Skeletal muscle tissue (tissue), 4 donors: ENCODE results near the gene MEF2B. TPM values are rescaled to one million over a fixed set of nuclear protein-coding genes. Genes with fewer than 3 reads are reported as not detected.

ENCODE experiments used
- H3K27ac ChIP-seq: one replicate; pipeline ENCODE4 v1.7.0; 2013; ENCODE audit warnings: mild to moderate bottlenecking, low read depth, low read length, inconsistent platforms
- H3K27me3 ChIP-seq, 3 donors: one replicate each; pipeline ENCODE4 v1.7.0; 2013; ENCODE audit warnings: low read length in 3 of 3; ENCODE audit not compliant: control insufficient read depth in 3 of 3, insufficient read depth in 3 of 3
- H3K36me3 ChIP-seq, 3 donors: one replicate each; pipeline ENCODE4 v1.7.0; 2013; ENCODE audit warnings: low read length in 3 of 3; ENCODE audit not compliant: control insufficient read depth in 3 of 3, insufficient read depth in 3 of 3
- H3K4me1 ChIP-seq, 3 donors: one replicate each; pipeline ENCODE4 v1.7.0; 2013; ENCODE audit warnings: low read length in 3 of 3, mild to moderate bottlenecking in 3 of 3; ENCODE audit not compliant: control insufficient read depth in 3 of 3, insufficient read depth in 3 of 3
- H3K4me3 ChIP-seq, 3 donors: one replicate each; pipeline ENCODE4 v1.7.0; 2013; ENCODE audit warnings: low read length in 3 of 3
- H3K9ac ChIP-seq, 3 donors: one replicate each; pipeline ENCODE4 v1.7.0; 2013; ENCODE audit warnings: low read length in 3 of 3, mild to moderate bottlenecking in 3 of 3, moderate library complexity in 2 of 3, low read depth in 1 of 3
- H3K9me3 ChIP-seq, 3 donors: one replicate each; pipeline ENCODE4 v1.7.0; 2013; ENCODE audit warnings: low read length in 3 of 3; ENCODE audit not compliant: control insufficient read depth in 3 of 3
- total RNA-seq: library from RNA; depleted of rRNA; stranded (reverse); fragments of >200 nt; gene quantifications from one replicate; pipeline ENCODE4 v1.2.3, GENCODE V29; 2014
- donor health status: Osteomylitis.

The MEF2B gene
- total RNA-seq, 1 donor from 2014 or later = not detected

DNA sequence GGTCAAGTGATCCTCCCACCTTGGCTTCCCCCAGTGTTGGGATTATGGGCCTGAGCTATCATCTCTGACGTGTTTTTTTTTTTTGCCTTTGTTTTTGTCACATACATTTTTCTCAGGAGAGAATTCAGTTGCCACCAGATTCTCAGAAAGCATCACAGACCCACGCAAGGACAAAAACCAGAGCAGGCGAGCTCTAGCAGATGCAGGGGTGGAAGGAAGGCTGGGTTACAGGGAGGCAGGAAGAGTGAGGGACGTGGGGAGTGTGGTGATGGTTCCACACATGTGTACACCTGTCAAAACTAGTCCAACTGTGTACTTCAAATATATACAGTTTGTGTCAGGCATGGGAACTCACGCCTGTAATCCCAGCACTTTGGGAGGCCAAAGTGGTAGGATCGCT, 36.1 kb downstream of the MEF2B start:
- H3K27me3 ChIP-seq = no peaks in the 10 kb centered on the region
- peaks cover 0 to 7% (median 5%) of the 10 kb centered on the region in 3 donors for H3K9me3 ChIP-seq
- peaks cover 12 to 17% (median 13%) of the 10 kb centered on the region in 3 donors for H3K36me3 ChIP-seq
- no peak overlapping the region for H3K9ac ChIP-seq
- peaks cover 17 to 26% (median 23%) of the 10 kb centered on the region in 3 donors for H3K4me1 ChIP-seq
- no peak overlapping the region for H3K4me3 ChIP-seq
- H3K27ac ChIP-seq = peak overlapping the region; percentile 79

DNA sequence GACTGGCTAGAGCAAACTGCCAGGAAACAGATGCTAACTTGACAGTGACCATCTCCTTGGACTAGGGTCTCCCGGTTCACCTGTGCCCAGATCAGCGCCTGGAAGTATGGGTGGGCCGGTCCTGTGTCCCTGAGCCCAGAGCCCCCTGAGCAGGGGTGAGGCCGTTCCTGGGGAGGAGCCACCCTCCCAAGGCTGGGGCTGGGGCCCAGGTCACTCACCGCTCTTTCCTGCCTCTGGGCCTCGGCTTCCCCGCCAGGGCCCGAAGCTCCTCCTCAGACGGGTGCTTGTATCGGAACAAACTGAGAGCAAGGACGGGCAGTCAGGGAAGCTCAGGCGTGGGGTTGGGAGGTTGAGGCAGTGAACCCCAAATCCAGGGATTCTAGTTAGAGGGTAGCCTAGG, 37.2 kb downstream of the MEF2B start:
- Histone ChIP-seq H3K4me3 (no peak overlapping the region), H3K9me3 (peaks cover 0 to 7% (median 5%) of the 10 kb centered on the region in 3 donors), H3K9ac (no peak overlapping the region), H3K27me3 (no peaks in the 10 kb centered on the region), H3K36me3 (peaks cover 12 to 18% (median 13%) of the 10 kb centered on the region in 3 donors), H3K4me1 (peaks cover 17 to 23% (median 19%) of the 10 kb centered on the region in 3 donors), H3K27ac (no peak overlapping the region)

DNA sequence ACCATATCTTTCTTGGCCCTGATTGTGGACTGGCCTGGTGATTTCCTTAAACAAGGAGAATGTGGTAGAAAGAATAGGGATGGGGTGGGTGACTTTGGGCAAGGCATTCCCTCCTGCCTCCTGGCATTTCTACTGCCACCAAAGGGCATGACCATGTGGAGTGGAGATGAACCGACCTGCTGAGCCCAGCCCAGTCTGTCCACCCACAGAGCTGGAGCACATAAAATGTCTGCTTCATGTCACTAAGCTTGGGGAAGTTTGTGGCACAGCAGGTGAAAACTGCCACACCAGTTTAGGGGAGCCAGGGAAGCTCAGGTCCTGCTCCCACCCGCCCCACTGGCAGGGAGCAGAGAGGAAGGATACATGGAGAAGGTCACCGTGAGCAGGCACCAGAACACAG, 38.1 kb downstream of the MEF2B start:
- H3K9ac ChIP-seq = no peak overlapping the region
- no peaks in the 10 kb centered on the region for H3K27me3 ChIP-seq
- peaks cover 12 to 21% (median 15%) of the 10 kb centered on the region in 3 donors for H3K36me3 ChIP-seq
- H3K27ac ChIP-seq = no peak overlapping the region
- peaks cover 9 to 14% (median 10%) of the 10 kb centered on the region in 3 donors for H3K4me1 ChIP-seq
- H3K9me3 ChIP-seq = peaks cover 0 to 7% (median 5%) of the 10 kb centered on the region in 3 donors
- H3K4me3 ChIP-seq = no peak overlapping the region

DNA sequence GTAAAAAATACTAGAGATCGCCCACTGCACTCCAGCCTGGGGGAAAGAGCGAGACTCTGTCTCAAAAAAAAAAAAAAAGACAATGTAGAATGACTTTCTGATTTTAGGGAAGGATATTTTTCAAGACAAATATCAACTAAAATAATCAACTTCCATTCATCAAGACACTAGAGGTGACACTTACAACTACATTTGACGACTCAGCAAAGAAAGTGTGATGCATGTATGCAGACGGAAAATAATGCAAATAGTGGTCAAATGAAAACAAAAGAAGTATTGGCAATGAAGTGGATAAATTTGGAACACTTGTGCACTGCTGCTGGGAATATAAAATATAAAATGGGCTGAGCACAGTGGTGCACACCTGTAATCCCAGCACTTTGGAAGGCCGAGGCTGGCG, 44.0 kb downstream of the MEF2B start:
- H3K36me3 ChIP-seq = peaks cover 9 to 22% (median 22%) of the 10 kb centered on the region in 3 donors
- peaks cover 0 to 2% (median 0%) of the 10 kb centered on the region in 3 donors for H3K9me3 ChIP-seq
- H3K9ac ChIP-seq = no peak overlapping the region
- no peaks in the 10 kb centered on the region for H3K4me1 ChIP-seq
- H3K4me3 ChIP-seq = no peak overlapping the region
- H3K27ac ChIP-seq = no peak overlapping the region
- no peaks in the 10 kb centered on the region for H3K27me3 ChIP-seq

DNA sequence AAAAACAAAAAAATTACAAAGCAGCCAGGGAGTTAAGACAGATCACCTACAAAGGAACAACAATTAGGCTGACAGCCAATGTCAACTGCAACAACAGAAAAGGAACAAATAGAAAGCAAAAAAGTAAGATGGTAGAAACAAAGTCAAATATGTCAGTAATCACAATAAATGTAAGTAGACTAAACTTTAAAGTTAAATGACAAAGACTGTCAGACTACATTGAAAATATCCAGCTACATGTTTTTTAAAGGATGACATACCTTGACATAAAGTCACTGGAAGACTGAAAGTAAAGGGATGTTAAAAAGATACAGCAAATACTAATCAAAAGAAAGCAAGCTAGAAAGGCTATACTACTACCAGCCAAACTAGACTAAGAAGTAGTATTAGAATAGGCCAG, 46.7 kb downstream of the MEF2B start:
- H3K9me3 ChIP-seq = peaks cover 0 to 2% (median 0%) of the 10 kb centered on the region in 3 donors
- no peak overlapping the region for H3K4me3 ChIP-seq
- H3K27ac ChIP-seq = no peak overlapping the region
- H3K27me3 ChIP-seq = no peaks in the 10 kb centered on the region
- H3K36me3 ChIP-seq = peaks cover 21 to 36% (median 31%) of the 10 kb centered on the region in 3 donors
- no peak overlapping the region for H3K9ac ChIP-seq
- H3K4me1 ChIP-seq = no peaks in the 10 kb centered on the region

DNA sequence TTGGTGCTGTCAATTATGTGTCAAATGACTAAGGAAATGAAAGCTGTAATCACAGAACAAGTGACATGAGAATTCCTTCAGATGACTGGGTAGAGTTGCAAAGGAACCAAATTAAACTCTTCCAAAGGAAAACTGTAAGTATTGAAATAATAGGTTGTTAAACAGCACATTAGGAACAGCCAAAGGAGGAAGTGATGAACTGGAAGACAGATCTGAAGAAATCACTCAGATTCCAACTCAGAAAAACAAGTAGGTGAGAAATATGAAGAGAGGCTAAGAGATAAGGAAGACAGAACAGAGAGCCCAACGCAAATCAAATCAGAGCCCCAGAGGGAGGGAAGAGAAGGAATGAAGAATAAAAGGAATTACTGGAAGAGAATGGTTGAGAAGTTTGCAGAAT, 47.2 kb downstream of the MEF2B start:
- H3K4me1 ChIP-seq = no peaks in the 10 kb centered on the region
- H3K36me3 ChIP-seq = peaks cover 21 to 37% (median 31%) of the 10 kb centered on the region in 3 donors

DNA sequence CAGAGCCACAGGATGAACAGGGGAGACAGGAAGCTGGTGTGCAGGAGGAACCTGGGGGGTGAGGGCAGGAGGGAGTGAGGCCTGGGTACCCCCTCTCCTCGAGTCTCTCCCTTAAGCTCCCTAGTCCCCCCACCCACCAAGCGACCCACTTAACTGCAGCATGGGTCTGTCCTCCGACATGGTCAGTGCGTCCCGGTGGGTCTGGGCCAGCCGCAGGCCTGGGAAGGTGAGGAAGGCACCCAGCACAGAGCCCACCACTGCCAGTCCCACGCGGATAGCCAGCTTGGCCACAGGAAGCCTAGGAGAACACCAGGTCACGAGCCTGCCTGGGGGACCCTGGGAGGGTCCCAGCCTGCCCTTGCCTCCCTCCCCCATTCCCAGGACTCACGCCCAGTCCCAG, 48.7 kb downstream of the MEF2B start:
- H3K36me3 ChIP-seq = peaks cover 21 to 34% (median 33%) of the 10 kb centered on the region in 3 donors

More for the DNA sequence above, 47.2 kb downstream of the MEF2B start:
- Histone ChIP-seq H3K9me3 (peaks cover 0 to 2% (median 0%) of the 10 kb centered on the region in 3 donors), H3K27me3 (no peaks in the 10 kb centered on the region), H3K27ac (no peak overlapping the region), H3K4me3 (no peak overlapping the region), H3K9ac (no peak overlapping the region)

DNA sequence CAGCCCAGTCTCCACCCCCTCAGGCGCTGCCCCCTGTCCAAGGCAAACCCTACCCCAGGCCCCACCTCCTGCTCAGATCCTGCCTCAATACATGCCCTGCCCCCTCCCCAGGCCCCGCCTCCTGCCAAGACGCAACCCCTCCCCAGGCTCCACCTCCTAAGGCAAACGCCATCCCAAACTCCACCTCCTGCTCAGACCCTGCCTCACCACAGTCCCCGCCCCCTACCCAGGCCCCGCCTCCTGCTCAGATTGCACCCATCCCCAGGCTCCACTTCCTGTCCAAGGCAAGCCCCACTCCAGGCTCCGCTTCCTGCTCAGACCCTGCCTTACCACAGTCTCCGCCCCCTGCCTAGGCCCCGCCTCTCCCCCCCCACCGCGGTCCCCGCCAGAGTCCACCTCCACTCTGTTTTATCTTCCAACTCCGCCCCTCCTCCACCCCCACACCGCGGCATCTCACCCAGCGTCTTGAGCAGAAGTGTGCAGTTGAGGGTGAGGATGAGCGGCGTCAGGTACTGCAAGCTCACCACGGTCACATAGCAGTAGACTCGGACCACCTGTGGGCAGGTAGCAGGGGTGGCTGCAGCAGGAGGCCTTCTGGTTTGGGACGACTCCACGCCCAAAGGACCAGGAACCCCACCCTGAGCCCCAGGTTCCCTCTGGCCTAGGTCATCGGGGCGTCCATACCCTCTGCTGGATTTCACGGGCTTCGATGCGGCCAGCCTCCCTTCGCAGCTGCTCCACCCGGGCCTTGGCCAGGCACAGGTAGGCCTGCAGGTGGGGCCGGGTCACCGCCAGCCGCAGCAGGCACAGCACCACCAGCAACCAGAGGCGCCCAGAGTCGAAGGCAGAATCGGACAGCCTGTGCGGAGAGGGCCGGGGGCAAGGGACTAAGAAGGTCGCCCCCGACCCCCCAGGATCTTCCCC, 49.5 kb downstream of the MEF2B start:
- H3K36me3 ChIP-seq = peaks cover 21 to 36% (median 33%) of the 10 kb centered on the region in 3 donors
- H3K27ac ChIP-seq = no peak overlapping the region

More for the DNA sequence above, 48.7 kb downstream of the MEF2B start:
- Histone ChIP-seq H3K27ac (no peak overlapping the region), H3K9me3 (peaks cover 0 to 2% (median 0%) of the 10 kb centered on the region in 3 donors), H3K27me3 (no peaks in the 10 kb centered on the region), H3K4me3 (no peak overlapping the region), H3K4me1 (no peaks in the 10 kb centered on the region), H3K9ac (no peak overlapping the region)

DNA sequence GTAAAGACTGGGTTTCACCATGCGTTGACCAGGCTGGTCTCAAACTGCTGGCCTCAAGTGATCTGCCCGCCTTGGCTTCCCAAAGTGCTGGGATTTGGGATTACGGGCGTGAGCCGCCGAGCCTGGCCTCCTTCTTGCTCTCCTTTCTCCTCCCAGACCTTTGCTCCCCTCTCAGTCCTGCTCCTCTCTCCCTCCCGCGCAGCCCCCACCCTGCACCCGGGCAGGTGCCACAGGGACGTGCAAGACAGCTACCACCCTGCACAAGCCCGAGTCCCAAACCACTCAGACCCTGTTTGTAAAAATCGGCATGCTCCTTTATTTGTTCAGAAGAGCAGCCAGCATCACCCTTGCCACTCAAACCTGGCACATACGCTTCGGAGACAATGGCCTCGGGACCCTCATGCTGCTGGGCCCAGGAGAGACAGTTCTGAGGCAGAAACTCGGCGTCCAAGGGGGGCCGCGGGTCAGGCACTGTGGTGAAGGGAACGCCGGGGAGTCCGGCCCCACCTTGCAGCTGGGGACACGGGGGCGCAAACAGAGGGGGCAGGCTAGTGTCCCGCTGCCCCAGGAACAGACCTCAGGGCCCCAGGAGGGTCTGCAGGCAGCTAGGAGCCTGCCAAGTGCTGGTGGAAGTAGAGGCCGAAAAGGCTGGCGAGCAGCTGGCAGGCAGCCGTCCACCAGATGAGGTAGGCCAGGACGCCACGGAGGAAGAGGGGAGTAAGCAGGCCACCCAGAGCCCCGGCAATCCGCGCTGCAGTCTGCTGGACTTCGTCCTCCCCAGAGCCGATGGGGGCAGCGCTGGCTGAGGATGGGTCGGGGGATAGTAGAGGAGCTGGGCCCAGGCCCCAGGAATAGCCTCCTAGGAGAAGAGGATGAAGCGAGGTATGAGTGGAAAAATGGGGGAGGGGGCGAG, 50.5 kb downstream of the MEF2B start:
- peaks cover 21 to 36% (median 33%) of the 10 kb centered on the region in 3 donors for H3K36me3 ChIP-seq
- peaks cover 0 to 2% (median 0%) of the 10 kb centered on the region in 3 donors for H3K9me3 ChIP-seq
- H3K9ac ChIP-seq = no peak overlapping the region
- H3K4me1 ChIP-seq = no peaks in the 10 kb centered on the region
- H3K4me3 ChIP-seq = no peak overlapping the region
- no peak overlapping the region for H3K27ac ChIP-seq
- H3K27me3 ChIP-seq = no peaks in the 10 kb centered on the region

More for the DNA sequence above, 49.5 kb downstream of the MEF2B start:
- no peaks in the 10 kb centered on the region for H3K27me3 ChIP-seq
- no peaks in the 10 kb centered on the region for H3K4me1 ChIP-seq
- peaks cover 0 to 2% (median 0%) of the 10 kb centered on the region in 3 donors for H3K9me3 ChIP-seq
- H3K4me3 ChIP-seq = no peak overlapping the region
- H3K9ac ChIP-seq = no peak overlapping the region
